GM18951 (cell line): Measurements from ENCODE around the gene ANK2.

Source experiments
- POLR2A ChIP-seq: IDR thresholded peaks from 4 replicates; pipeline ENCODE4 v1.6.1; 2011; ENCODE audit warnings: mild to moderate bottlenecking; ENCODE audit not compliant: insufficient read length, insufficient read depth; ENCODE audit errors: extremely low read depth
- in situ Hi-C: fragments of 300-500 bp; cut with MboI; formaldehyde crosslinking; loops from one replicate; pipeline ENCODE4 v1.12.0; 2022; ENCODE audit warnings: low sequenced_read_pairs, mixed read lengths, inconsistent platforms; ENCODE audit not compliant: unreplicated experiment

ANK2 gene

DNA sequence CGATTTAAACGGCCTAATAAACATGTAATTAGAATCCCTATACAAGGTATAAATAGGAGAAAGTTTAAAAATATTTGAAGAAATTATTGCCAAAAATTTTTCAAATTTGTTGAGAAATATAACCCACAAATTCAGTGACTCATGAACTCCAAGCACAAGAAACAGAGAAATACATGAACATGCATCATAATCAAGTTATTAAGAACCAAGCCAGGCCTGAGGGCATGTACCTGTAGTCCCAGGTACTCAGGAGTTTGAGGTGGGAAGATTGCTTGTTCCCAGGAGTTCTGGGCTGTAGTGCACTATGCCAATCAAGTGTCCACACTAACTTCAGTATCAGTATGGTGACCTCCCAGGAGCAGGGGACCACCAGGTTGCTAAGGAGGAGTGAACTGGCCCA is 370.2 kb downstream of the ANK2 start:
- in situ Hi-C loops: no loop called here
- TF ChIP-seq POLR2A: no peak

DNA sequence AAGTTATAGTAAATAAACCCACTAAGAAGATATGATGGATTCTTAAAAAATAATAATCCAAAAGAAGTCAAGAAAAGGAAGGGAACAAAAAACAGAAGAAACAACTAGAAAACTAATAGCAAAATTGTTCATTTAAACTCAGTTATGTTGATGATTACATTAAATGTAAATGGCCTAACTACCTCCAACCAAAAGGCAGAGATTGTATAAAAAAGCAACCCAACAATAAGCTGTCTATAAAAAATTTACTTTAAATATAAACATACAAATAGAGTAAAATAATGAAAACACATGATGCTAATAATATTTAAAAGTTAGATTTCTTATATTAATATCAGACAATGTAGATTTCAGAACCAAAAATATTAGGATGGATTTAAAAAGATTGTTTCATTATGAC is 371.5 kb downstream of the ANK2 start:
- no peak for TF ChIP-seq POLR2A
- in situ Hi-C loops: no loop called here

DNA sequence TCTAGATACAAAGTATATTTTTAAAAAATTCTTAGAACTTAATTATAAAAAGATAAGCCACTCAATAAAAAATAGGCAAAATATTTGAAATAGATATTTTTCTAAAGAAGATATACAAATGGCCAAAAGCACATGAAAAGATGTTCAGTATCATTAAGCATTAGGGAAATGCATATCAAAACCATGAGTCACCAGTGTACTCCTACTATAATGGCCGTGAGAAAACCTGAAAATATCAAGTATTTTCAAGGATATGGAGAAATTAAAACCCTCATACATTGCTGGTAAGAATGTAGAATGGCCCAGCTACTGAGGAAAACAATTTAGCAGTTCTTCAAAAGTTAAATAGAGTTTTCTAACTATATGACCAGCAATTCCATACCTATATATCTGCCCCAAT is 374.2 kb downstream of the ANK2 start:
- in situ Hi-C loops: no loop called here
- no peak for TF ChIP-seq POLR2A

DNA sequence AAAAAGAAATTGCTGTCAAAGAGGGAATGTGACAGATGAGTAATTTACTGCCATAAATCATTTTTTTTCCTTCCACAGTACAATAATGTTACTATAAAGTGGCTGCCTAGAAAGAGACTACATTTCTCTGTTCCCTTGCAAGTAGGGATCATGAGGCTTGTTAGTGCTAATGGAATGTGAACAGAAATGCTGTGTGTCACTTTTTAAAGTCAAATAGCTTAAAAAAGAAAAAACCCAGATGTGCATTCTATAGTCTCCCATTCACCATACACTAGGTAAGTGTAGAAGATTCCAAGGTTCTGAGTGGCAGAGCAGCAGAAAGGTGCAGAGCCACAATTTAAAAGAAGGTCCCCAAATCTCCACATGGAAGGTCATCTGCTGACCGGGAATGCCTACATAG is 383.7 kb downstream of the ANK2 start:
- no peak for TF ChIP-seq POLR2A
- in situ Hi-C loops: no loop called here
